Renal cortical epithelial cell (primary cell): ENCODE data around the gene DRD4. TPM values are rescaled to one million over a fixed set of nuclear protein-coding genes. Genes with fewer than 3 reads are reported as not detected.
A peak's percentile ranks its signal among the peaks of the same experiment; 100 is the strongest.

Experiments
- DNase-seq: peaks from one replicate; pipeline ENCODE4 v3.0.0-alpha.2; 2011; ENCODE audit warnings: low read depth
- total RNA-seq: library from RNA; depleted of rRNA; stranded (reverse); fragments of >200 nt; gene quantifications from 2 replicates; pipeline ENCODE4 v1.2.3, GENCODE V29; 2014

Gene DRD4
- total RNA-seq, 1 donor from 2014 or later, result 0.10 TPM

DNA sequence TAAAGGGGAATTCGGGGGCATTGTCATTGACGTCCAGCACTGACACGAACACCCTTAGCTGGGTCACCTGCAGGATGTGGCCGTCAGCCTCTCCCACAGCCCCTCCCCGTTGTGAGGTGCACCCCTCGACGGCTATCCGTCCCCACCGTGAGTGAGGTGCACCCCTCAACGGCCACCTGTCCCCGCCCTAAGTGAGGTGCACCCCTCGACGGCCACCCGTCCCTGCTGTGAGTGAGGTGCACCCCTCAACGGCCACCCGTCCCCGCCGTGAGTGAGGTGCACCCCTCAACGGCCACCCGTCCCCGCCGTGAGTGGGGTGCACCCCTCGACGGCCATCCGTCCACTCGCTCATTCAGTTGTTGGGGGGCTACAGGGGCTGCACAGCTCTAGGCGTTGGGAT lies 15.2 kb upstream of the DRD4 start:
- no peak for DNase-seq

DNA sequence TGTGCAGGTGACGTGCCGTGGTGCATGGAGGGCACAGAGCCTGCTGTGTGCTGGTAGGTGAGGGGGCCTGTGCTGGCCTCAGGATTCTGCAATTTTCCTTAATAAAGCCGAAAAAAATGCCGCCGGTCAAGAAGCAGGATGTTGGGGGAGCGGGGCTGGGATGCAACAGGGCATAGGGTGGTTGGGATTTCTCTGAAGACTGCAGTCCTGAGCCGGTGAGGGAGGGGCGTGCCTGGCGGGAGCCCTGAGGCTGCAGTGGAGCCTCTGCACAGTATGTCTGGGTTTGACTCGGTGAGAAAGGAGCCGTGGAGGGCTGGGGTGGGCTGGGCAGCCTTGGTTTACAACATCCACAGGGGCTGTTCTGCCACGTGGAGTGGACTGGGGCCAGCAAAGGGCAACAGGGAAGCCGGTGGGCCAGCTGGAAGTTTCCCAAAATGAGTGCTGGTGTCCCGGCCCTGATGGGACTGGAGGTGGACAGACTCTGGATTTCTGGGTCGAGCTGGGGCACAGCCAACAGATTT lies 13.7 kb upstream of the DRD4 start:
- no peak for DNase-seq

DNA sequence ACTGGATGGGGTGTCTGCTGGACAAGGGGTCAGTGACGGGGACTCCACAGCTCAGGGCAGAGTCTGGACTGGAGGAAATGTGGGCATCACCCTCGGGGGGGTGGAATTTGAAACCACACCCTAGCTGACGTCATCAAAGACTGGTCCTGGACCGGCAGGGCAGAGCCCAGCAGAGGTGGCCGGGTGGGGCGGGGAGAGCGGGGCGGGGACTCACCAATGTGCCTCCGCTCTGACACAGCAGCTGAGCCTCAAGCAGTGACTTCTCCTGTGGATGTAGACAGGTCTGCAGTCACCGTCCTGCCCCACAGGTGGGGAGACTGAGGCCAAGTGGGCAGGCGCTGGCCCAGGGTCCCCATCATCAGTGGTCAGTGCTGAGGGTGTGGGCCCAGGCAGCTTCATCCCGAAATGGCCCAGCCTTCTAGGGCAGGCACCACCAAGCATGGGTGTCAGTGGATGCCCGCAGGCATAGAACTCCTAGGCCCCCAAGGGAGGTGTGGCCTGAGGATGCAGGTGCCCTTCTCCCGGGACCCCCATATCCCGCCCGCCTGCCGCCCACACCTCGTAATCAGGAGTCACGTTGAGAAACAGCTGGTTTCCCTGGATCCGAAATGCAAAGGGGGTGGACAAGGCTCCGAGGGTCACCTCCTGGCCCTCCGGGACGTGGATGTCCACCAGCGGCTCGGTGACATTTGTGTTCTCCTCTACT lies 12.9 kb upstream of the DRD4 start:
- peak; percentile 26 for DNase-seq

DNA sequence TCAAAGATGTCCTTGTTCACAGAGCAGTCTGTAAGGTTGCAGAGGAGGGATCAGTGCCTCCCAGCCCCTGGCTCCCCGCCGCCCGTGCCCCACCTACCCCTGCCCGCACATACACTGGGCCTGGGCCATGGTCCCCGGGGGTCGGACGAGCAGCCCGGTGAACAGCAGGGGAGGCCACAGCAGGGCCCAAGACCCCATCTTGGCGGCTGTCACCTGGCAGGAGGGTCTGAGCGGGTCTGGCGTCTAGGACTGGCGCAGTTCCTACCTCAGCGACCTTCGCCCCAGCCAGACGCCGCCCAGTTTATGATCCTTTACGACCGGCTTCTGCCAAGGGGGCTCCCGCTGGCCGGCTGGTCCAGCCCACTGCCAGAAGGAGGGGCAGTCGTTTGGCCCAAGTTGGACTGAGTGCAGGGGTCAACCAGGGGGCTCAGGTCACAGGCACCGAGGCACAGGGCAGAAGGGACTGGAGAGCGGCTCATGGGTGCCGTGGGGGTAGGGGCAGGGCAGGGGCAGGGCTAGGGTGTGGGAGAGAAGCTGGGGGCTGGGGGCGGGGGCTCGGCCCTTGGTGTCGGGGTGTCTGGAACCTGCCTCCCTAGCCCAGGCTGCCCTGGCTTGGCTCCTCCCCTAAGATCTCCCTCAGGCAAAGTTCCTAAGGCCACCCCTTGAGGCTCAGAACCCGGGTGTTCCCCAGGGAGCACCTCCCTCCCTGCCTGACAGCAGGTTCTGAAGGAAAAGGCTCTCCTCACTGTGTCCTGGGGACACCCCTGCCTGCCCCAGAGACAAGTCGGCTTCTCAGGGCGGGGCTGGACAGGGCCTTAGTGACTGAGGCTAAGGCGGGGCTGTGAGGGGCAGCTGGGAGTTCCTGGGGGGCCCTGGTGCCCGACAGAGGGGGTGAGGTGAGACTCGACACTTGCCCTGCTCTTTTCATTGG lies 12.1 kb upstream of the DRD4 start, which contains the start of gene CDHR5:
Gene CDHR5 (minus strand): TSS at position 251 of the 931 bp plus-strand sequence. CDS start 53 bp downstream, at position 198.
- DNase-seq, result no peak

DNA sequence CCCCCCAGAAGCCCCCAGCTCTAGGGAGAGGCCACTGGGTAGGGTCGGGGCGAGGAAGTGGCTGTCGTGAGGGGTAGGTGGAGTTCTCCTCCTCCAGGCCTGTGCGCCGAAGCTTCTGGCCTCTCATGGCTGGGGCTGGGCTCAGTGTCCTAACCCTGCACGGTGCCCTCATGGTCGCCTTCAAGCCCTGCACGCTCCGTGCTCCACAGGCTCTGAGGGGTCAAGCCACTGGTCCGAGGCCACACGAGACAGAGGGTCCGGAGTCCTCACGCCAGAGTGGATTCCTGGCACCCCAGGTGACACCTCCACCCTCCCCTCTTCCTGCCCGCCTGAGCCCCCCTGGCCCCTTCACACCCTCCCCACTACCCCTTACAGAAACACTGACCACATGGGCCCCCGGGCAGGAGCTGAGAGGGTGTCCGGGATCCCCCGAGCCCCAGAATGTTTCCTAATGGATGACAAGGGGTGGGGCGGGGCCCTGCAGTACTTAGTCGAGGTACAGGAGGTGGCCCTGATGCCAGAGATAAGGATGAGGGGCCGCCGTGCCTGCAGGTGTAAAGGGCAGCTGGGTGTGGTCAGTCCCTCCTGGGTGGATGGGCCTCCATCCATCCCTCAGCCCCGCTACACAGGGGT lies 11.3 kb upstream of the DRD4 start:
- no peak for DNase-seq

DNA sequence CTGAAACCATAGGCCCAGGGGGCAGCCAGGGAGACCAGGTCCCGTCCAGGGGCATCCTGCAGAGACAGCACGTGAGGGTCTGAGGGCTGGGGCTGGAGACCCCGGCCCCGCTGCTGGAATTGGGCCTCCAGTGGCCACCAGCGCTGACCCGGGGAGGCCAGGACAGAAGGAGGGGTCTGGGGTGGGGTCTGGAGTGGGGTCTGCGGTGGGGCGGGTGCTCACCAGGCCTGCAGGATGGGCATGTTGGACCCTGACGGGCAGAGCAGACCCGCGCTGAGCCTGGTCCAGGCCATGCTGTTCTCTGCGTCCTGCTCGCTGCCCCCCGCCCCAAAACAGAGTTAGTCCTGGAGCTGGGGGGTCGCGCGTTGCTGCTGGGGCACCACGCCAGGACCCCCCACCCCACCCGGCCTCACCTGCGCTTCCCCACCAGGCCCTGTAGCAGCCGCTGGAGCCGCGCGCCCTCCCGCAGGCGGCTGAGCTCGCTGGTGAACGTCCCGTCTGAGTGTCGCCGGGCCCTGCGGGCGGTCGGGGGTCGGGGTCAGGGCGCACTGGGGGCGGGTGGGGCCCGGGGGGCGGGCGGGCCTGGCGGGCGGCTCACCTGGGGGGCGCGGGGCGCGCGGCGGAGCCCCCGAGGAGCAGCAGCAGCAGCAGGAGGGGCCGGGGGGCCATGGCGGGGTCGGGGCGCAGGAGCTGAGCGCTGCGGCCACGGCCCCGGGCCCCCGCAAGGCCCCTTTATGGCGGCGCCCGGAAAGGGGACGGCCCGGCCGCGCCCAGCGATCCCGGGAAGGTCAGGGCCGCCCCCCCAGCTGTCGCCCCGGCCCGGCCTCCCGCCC lies 10.4 kb upstream of the DRD4 start, which contains the start of gene SCT:
Gene SCT (minus strand): TSS at position 707 of the 833 bp plus-strand sequence. CDS start 38 bp downstream, at position 669.
- DNase-seq, result no peak

DNA sequence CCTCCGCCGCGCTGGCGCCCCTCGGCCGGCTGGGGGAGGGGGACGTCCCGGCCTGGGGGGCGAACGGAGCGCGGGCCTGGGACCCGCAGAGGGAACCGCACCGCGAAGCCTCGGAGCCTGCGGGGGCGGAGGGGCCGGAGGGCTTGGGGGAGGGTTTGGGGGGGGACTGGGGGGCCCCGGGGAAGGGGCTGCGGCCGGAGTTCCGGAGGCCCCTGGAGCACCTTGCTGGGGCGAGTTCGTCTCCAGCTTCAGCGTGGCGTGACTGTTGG lies 9.8 kb upstream of the DRD4 start:
- DNase-seq, result no peak

DNA sequence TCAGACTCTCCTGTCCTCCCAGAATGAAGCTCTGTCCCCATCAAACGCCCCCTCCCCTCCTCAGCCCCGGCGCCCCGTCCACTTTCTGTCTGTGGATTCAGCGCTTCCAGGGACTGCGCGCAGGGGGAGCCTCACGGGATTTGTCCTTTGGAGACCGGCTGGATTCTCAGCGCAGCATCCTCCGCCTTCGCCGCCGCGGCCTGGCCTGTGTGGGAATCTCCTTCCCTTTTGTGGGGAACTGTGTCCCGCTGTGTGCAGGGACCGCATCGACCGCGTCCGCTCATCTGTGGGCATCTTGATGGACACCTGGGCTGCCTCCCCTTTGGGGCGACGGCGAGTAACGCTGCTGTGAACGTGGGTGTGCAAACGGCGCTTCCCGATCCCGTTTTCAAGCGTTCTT lies 9.0 kb upstream of the DRD4 start:
- DNase-seq, result no peak

DNA sequence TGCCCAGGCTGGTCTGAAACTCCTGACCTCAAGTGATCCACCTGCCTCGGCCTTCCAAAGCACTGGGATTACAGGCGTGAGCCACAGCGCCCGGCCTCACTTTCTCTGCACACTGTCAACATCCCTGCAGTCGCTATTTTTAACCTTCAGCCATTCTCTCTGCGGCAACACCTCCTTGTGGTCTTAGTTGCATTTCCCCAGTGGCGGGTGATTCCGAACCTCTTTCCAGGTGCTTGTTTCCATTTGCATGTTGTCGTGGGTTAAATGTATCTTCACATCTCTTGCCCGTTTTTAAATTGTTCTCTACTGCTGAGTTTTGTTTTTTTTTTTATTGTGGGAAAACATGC lies 7.9 kb upstream of the DRD4 start:
- no peak for DNase-seq

DNA sequence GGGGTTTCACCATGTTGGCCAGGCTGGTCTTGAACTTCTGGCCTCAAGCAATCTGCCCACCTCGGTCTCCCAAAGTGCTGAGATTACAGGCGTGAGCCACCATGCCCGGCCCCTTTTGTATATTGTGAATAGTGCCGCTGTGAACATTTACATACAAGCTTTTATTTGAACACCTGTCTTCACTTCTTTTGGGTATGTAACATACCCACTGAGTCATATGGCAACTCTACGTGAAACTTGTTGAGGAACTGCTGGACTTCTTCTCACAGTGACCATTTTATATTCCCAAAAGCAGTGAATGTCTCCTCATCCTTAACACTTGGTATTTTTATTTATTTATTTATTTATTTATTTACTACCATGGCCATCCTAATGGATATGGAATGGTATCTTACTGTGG lies 6.2 kb upstream of the DRD4 start:
- no peak for DNase-seq

DNA sequence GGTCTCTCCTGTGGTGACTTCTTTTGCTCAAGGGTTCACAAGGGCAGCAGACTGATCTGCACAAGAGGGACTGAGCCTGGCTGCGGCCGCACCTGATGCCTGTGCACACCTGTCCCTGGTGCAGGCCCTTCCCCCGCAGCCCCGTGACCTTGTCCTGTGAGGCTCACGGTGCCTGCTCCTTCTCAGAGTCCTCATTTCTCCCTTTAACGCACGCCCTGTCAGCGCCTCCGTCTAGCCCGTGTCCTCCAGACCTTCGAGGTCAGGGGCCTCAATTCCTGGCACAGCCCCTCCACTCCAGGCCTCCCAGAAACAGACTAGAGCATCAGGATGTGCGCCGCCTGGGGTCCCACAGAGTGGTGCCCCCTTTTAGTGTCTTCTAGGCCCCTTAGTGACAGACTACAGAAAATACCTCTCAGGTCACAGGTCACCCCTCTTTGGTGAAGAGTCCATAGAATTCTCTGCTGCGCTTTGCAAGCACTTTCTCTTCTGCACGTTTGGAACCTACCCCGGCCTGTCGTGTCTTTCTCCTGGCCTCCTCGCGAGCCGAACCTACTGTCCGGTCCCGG lies 1.0 kb upstream of the DRD4 start:
- DNase-seq, result no peak

DNA sequence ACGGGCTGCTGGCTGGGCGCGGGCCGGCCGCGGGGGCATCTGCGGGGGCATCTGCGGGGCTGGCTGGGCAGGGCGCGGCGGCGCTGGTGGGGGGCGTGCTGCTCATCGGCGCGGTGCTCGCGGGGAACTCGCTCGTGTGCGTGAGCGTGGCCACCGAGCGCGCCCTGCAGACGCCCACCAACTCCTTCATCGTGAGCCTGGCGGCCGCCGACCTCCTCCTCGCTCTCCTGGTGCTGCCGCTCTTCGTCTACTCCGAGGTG lies 194 bp downstream of the DRD4 start:
- no peak for DNase-seq

DNA sequence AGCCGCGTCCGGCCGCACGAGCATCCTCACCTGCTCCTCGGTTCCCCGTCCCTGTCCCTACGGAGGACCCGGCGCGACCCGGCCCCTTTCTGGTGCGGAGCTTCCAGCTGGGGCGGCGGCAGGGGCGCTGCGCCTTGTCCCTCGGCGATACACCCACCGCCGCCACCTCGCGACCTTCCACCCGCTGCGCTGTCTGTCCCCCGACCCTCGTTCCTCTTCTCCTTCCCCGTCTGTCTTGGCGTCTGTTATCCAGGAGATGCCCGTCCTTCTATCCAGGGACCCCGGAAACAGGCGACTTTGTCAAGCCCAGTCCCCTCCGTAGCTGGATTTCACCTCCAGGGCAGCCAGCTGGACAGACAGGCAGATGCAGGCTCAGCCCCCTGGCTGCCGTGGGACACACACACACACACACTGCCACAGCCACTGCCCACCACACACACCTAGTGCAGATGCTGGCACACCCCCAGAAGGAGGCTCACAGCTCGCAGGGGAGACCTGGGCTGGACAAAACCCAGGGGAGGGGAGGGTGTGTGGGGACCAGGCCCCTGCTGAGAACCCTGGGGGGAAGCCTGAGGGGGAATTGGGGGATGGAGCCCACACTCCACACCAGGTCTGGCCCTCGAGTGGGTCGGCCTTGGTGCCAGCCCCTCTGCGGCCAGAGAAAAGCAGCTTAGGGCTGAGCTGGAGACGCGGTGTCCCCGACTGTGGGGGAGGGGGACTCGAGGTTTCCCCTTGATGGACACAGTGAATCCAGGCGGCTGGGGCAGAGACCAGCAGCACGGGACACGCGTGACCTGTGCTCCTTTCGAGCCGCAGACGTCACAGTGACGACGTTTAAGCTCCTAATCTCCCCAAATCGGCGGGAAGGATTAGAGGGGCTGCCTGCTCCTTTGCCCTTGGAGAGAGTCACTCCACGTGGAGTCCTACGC lies 788 bp downstream of the DRD4 start:
- DNase-seq, result no peak

DNA sequence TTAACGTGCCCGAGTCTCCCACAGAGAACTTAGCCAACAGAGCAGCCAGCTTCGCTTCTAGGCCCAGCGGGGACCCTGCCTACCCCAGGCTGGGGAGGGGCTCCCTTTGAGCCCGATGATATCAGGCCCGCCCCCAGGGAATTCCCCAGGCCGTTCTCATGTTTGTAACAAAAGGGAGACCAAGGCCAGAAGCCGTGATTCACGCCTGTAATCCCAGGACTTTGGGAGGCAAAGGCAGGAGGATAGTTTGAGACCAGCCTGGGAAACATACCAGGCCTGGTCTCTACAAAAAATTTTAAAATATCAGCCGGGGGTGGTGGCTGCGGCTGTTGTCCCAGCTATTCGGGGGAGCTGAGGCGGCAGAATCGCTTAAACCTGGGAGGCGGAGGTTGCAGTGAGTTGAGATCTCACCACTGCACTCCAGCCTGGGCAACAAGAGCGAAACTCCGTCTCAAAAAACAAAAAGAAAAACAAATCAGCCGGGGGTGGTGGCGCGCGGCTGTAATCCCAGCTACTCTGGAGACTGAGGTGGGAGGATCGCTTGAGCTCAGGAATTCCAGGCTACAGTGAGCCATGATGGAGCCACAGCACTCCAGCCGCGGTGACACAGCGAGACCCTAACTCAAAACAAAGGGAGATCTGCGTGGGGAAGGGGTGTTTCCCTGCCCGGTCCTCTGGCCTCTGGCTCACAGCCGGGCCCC lies 1.7 kb downstream of the DRD4 start:
- DNase-seq, result no peak

DNA sequence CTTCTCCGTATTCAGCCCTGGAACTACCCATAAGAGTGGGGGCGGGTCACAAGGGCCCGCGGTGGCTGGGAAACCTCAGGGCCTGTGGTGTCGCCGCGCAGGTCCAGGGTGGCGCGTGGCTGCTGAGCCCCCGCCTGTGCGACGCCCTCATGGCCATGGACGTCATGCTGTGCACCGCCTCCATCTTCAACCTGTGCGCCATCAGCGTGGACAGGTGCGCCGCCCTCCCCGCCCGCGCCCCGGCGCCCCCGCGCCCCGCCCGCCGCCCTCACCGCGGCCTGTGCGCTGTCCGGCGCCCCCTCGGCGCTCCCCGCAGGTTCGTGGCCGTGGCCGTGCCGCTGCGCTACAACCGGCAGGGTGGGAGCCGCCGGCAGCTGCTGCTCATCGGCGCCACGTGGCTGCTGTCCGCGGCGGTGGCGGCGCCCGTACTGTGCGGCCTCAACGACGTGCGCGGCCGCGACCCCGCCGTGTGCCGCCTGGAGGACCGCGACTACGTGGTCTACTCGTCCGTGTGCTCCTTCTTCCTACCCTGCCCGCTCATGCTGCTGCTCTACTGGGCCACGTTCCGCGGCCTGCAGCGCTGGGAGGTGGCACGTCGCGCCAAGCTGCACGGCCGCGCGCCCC lies 2.4 kb downstream of the DRD4 start:
- DNase-seq, result no peak

DNA sequence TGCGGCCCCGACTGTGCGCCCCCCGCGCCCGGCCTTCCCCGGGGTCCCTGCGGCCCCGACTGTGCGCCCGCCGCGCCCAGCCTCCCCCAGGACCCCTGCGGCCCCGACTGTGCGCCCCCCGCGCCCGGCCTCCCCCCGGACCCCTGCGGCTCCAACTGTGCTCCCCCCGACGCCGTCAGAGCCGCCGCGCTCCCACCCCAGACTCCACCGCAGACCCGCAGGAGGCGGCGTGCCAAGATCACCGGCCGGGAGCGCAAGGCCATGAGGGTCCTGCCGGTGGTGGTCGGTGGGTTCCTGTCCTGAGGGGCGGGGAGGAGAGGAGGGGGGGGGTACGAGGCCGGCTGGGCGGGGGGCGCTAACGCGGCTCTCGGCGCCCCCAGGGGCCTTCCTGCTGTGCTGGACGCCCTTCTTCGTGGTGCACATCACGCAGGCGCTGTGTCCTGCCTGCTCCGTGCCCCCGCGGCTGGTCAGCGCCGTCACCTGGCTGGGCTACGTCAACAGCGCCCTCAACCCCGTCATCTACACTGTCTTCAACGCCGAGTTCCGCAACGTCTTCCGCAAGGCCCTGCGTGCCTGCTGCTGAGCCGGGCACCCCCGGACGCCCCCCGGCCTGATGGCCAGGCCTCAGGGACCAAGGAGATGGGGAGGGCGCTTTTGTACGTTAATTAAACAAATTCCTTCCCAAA lies 3.1 kb downstream of the DRD4 start:
- no peak for DNase-seq

DNA sequence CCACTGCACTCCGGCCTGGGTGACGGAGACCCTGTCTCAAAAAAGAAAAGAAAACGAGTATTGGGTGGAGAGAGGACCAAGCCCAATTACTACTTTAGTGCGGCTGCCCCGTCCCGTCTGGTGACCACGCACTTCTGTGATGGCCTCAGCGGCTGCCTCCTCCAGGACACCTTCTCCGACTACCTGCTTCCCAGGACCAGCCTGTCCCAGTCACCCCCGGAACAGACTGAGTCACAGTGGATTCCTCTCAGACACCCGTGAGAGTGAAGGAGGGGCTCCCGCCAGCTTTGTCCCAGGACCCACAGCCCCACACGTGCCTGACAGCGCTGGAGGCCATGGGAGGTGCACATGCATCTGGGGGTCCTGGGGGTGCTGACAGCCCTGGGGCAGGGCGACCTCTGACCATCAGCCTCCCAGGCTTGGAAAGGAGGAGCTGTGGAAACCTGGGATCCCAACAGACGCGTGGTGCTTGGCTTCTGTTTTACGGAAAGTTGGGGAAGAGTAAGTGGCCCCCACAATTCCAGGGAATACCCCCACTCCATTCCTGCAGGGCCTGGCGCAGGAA lies 4.8 kb downstream of the DRD4 start:
- DNase-seq, result no peak

DNA sequence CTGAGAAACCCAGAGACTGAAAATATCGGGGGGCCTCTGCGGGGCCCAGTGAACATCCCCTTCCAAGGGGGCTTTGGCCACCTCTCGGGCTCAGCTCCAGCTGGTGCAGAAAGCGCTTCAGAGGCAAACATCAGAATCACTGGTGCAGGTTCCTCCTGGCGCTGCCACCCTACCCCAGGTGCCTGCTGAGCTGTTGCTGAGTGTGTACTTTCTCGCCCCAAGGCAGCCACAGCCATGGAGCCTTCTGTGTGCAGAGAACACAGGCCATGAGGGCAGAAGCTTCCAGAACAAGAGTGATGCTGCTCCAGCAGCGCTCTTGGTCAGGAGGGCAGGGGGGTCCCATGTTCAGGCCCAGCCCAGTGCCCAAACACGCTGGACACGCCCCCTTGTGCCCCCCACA lies 6.3 kb downstream of the DRD4 start:
- DNase-seq, result no peak
